B cell (primary cell): ENCODE measurements around the gene STOX2.

Source experiments
- CTCF ChIP-seq: fragments of 200-600 bp; IDR thresholded peaks from one replicate; pipeline ENCODE4 v1.8.0; 2022; ENCODE audit warnings: antibody characterized with exemption, mild to moderate bottlenecking
- EZH2 ChIP-seq: IDR thresholded peaks from 2 replicates; pipeline ENCODE4 v1.6.1; 2012; ENCODE audit warnings: borderline replicate concordance, low read depth, mild to moderate bottlenecking, moderate library complexity, low read length; ENCODE audit not compliant: insufficient read depth, poor library complexity, severe bottlenecking

GRCh38 chr4:184007891-184008290, 102.8 kb downstream of the STOX2 start:
- TF ChIP-seq CTCF, result no peak
- TF ChIP-seq EZH2, result no peak
